H1 (cell line): ENCODE measurements around the gene SLC8B1. TPM values are rescaled to one million over a fixed set of nuclear protein-coding genes. Genes with fewer than 3 reads are reported as not detected.

Experiments used
- CTCF ChIA-PET: fragments of 300-600 bp; sonication (Branson Sonifier 250); formaldehyde crosslinking; loops from one replicate; lab custom pipeline; 2021; ENCODE audit not compliant: partially characterized antibody; lab: Charles Lee
- POLR2A ChIA-PET: fragments of 300-600 bp; sonication (Branson Sonifier 250); formaldehyde crosslinking; loops from one replicate; lab custom pipeline; 2021; ENCODE audit warnings: inconsistent platforms; ENCODE audit not compliant: partially characterized antibody; lab: Charles Lee
- DNase-seq, 2 experiments: peaks; one replicate each; pipeline versions ENCODE4 v3.0.0 to v3.0.0-alpha.2; 2010 to 2022; ENCODE audit warnings: low spot score in 2 of 2, low read depth in 1 of 2, mixed read lengths in 1 of 2
- FAIRE-seq: peaks from 2 replicates; lab custom pipeline; 2011; peaks lifted over from hg19 to GRCh38; lab: Jason Lieb, UNC
- H2AFZ ChIP-seq: 2 replicates; pipeline ENCODE4 v1.8.1; 2012; ENCODE audit warnings: low read length, inconsistent platforms
- H2AK5ac ChIP-seq: 2 replicates; pipeline ENCODE4 v1.6.1; 2013; ENCODE audit warnings: low read depth, low read length
- H2BK120ac ChIP-seq: replicated peaks from 2 replicates; pipeline ENCODE3; 2013; ENCODE audit warnings: low read depth, low read length, inconsistent platforms
- H2BK12ac ChIP-seq: 2 replicates; pipeline ENCODE4 v1.6.1; 2013; ENCODE audit warnings: low read depth, low read length
- H2BK15ac ChIP-seq: 2 replicates; pipeline ENCODE4 v1.6.1; 2013; ENCODE audit warnings: low read length
- H2BK20ac ChIP-seq: 2 replicates; pipeline ENCODE4 v1.6.1; 2013; ENCODE audit warnings: low read length
- H2BK5ac ChIP-seq: 2 replicates; pipeline ENCODE4 v1.6.1; 2013; ENCODE audit warnings: low read depth, low read length
- H3K14ac ChIP-seq: 2 replicates; pipeline ENCODE4 v1.6.1; 2013; ENCODE audit warnings: inconsistent platforms; ENCODE audit not compliant: insufficient read length
- H3K18ac ChIP-seq: 2 replicates; pipeline ENCODE4 v1.6.1; 2013; ENCODE audit warnings: low read length; ENCODE audit errors: extremely low read depth
- H3K23ac ChIP-seq: 2 replicates; pipeline ENCODE4 v1.6.1; 2013; ENCODE audit warnings: inconsistent platforms; ENCODE audit not compliant: insufficient read length
- H3K23me2 ChIP-seq: 2 replicates; pipeline ENCODE4 v1.6.1; 2013; ENCODE audit warnings: low read depth, low read length
- H3K27ac ChIP-seq: 2 replicates; pipeline ENCODE4 v1.6.1; 2011; ENCODE audit warnings: low read depth, low read length, inconsistent platforms
- H3K27me3 ChIP-seq, 4 experiments: replicated peaks in 1 of 4; 1 replicate in 1 of 4; 2 replicates in 3 of 4; pipeline versions ENCODE4 v1.6.1 to v1.8.1; 2011 to 2013; ENCODE audit warnings: low read length in 3 of 4, mild to moderate bottlenecking in 3 of 4, inconsistent platforms in 2 of 4, mixed read lengths in 2 of 4, moderate library complexity in 1 of 4; ENCODE audit not compliant: control insufficient read depth in 3 of 4, insufficient read depth in 3 of 4; ENCODE audit errors: extremely low read depth in 1 of 4
- H3K36me3 ChIP-seq, 4 experiments: 2 replicates each; pipeline versions ENCODE4 v1.6.1 to v1.8.1; 2011 to 2013; ENCODE audit warnings: mild to moderate bottlenecking in 4 of 4, low read length in 3 of 4, moderate library complexity in 2 of 4, control low read depth in 1 of 4, inconsistent platforms in 1 of 4; ENCODE audit not compliant: insufficient read depth in 4 of 4, control insufficient read depth in 2 of 4
- H3K4ac ChIP-seq: replicated peaks from 2 replicates; pipeline ENCODE3; 2013; ENCODE audit warnings: low read length, low read depth, mixed read lengths, inconsistent platforms; ENCODE audit not compliant: insufficient read length
- H3K4me1 ChIP-seq, 4 experiments: replicated peaks in 1 of 4; 1 replicate in 1 of 4; 2 replicates in 3 of 4; pipeline versions ENCODE4 v1.6.1 to v1.8.1; 2011 to 2013; ENCODE audit warnings: low read length in 3 of 4, inconsistent platforms in 2 of 4, mixed read lengths in 1 of 4; ENCODE audit not compliant: insufficient read depth in 4 of 4, control insufficient read depth in 3 of 4
- H3K4me2 ChIP-seq, 2 experiments: 2 replicates each; pipeline versions ENCODE4 v1.6.1 to v1.8.1; 2011 to 2013; ENCODE audit warnings: low read depth in 2 of 2, low read length in 2 of 2, control low read depth in 1 of 2, inconsistent platforms in 1 of 2, mild to moderate bottlenecking in 1 of 2; ENCODE audit not compliant: insufficient read depth in 1 of 2
- H3K4me3 ChIP-seq, 4 experiments: fragments of 200-600, 300-600 bp in 1 of 4; sonication (generic), shearing (Covaris generic), sonication (Bioruptor Twin) in 1 of 4; 2 replicates each; pipeline versions ENCODE4 v1.5.1 to v1.8.1; 2011 to 2016; ENCODE audit warnings: low read length in 4 of 4, low read depth in 3 of 4, control low read depth in 2 of 4, inconsistent platforms in 2 of 4, mild to moderate bottlenecking in 2 of 4, mixed read lengths in 1 of 4, moderate library complexity in 1 of 4; ENCODE audit not compliant: insufficient read depth in 2 of 4; ENCODE audit errors: extremely low read depth in 1 of 4
- H3K56ac ChIP-seq: replicated peaks from 2 replicates; pipeline ENCODE3; 2013; ENCODE audit warnings: low read depth, mild to moderate bottlenecking, mixed read lengths, low read length, inconsistent platforms; ENCODE audit not compliant: insufficient read length
- H3K79me1 ChIP-seq: 2 replicates; pipeline ENCODE4 v1.6.1; 2013; ENCODE audit warnings: low read depth, low read length, control low read depth
- H3K79me2 ChIP-seq, 2 experiments: 2 replicates each; pipeline versions ENCODE4 v1.6.1 to v1.8.1; 2012 to 2013; ENCODE audit warnings: low read length in 2 of 2, mild to moderate bottlenecking in 2 of 2, inconsistent platforms in 1 of 2; ENCODE audit not compliant: insufficient read depth in 2 of 2, control insufficient read depth in 1 of 2
- H3K9ac ChIP-seq, 4 experiments: replicated peaks in 1 of 4; 1 replicate in 1 of 4; 2 replicates in 3 of 4; pipeline versions ENCODE4 v1.6.1 to v1.8.1; 2011 to 2013; ENCODE audit warnings: low read depth in 3 of 4, low read length in 3 of 4, control low read depth in 2 of 4, mild to moderate bottlenecking in 2 of 4, moderate library complexity in 2 of 4, inconsistent platforms in 1 of 4; ENCODE audit errors: extremely low read depth in 1 of 4
- H3K9me3 ChIP-seq, 2 experiments: 2 replicates each; pipeline versions ENCODE4 v1.6.1 to v1.8.1; 2012 to 2013; ENCODE audit warnings: mild to moderate bottlenecking in 2 of 2, moderate library complexity in 2 of 2, control low read depth in 1 of 2, inconsistent platforms in 1 of 2, low read depth in 1 of 2, low read length in 1 of 2, mixed read lengths in 1 of 2; ENCODE audit not compliant: insufficient read depth in 2 of 2
- H4K20me1 ChIP-seq, 2 experiments: replicated peaks in 1 of 2; 2 replicates each; pipeline versions ENCODE3 to v1.8.1; 2011 to 2013; ENCODE audit warnings: inconsistent platforms in 2 of 2, low read length in 2 of 2, mild to moderate bottlenecking in 1 of 2; ENCODE audit not compliant: insufficient read depth in 2 of 2, control insufficient read depth in 1 of 2
- H4K5ac ChIP-seq: 2 replicates; pipeline ENCODE4 v1.6.1; 2013; ENCODE audit warnings: low read length, low read depth, mixed read lengths, inconsistent platforms; ENCODE audit not compliant: insufficient read length
- H4K8ac ChIP-seq: 2 replicates; pipeline ENCODE4 v1.8.0; 2013; ENCODE audit warnings: mild to moderate bottlenecking, moderate library complexity, low read length, inconsistent platforms; ENCODE audit not compliant: insufficient read depth; ENCODE audit errors: extremely low read depth
- H4K91ac ChIP-seq: replicated peaks from 2 replicates; pipeline ENCODE3; 2013; ENCODE audit warnings: low read length, mixed read lengths, inconsistent platforms; ENCODE audit not compliant: insufficient read length
- CEBPB ChIP-seq: IDR thresholded peaks from 2 replicates; pipeline ENCODE4 v1.6.1; 2012; ENCODE audit warnings: low read depth, low read length
- JUND ChIP-seq: IDR thresholded peaks from 2 replicates; pipeline ENCODE4 v1.6.1; 2011; ENCODE audit warnings: mild to moderate bottlenecking, improper control_type of control experiment, low read length
- PHF8 ChIP-seq: fragments of 200-600 bp; sonication (generic); conservative IDR thresholded peaks from 2 replicates; pipeline ENCODE4 v1.7.1; 2012; ENCODE audit warnings: low read depth, mild to moderate bottlenecking, inconsistent platforms, low read length, moderate library complexity
- SP2 ChIP-seq: IDR thresholded peaks from 2 replicates; pipeline ENCODE4 v1.6.1; 2012; ENCODE audit warnings: mild to moderate bottlenecking, low read length, inconsistent platforms
- SRF ChIP-seq: IDR thresholded peaks from 2 replicates; pipeline ENCODE4 v1.6.1; 2011; ENCODE audit warnings: mild to moderate bottlenecking, low read depth, low read length, moderate library complexity
- ZNF274 ChIP-seq: IDR thresholded peaks from 2 replicates; pipeline ENCODE4 v1.7.0; 2012; ENCODE audit warnings: low read length, borderline replicate concordance; ENCODE audit errors: extremely low read depth
- WGBS, 2 experiments: shearing (Covaris generic) in 1 of 2; methylation state at CpG; one replicate each; pipeline versions ENCODE4 v1.1.6 to v1.1.7; 2013 to 2015; ENCODE audit warnings: low lambda C conversion rate in 2 of 2, mixed read lengths in 2 of 2, inconsistent platforms in 1 of 2, low coverage in 1 of 2, missing lambda C conversion rate in 1 of 2; ENCODE audit not compliant: insufficient replicate concordance in 2 of 2, insufficient coverage in 1 of 2, insufficient read length in 1 of 2; ENCODE audit errors: extremely low coverage in 1 of 2, missing lambda C conversion rate in 1 of 2; 5-methylcytosine and 5-hydroxymethylcytosine counted together
- polyA plus RNA-seq, 7 experiments: library from polyadenylated mRNA; depleted of rRNA in 3 of 7; stranded (reverse) in 5 of 7; unstranded in 2 of 7; fragments of >200 nt in 5 of 7; fragments of 200-250 nt in 2 of 7; gene quantifications; 1 replicate in 5 of 7; 2 replicates in 1 of 7; 4 replicates in 1 of 7; pipeline versions ENCODE4 v1.2.1 to v1.2.3, GENCODE V29; 2011 to 2013; ENCODE audit warnings: missing spikeins in 2 of 7, mixed read lengths in 2 of 7
- total RNA-seq: library from RNA; stranded (reverse); fragmentation: NEBNext Ultra II Directional; extraction: Animal tissue kit (Norgen Biotek cat#: 25700); gene quantifications from 2 replicates; pipeline ENCODE4 v1.2.1, GENCODE V29; 2021

SLC8B1 gene
- total and polyA plus RNA-seq, 2 of the 8 experiments (the other 6 are each of a cell fraction or from before 2014, with no cell fraction given) = 11.2 to 19.1 TPM

- no peaks in the 10 kb centered on the region for H3K9me3 ChIP-seq
- H3K4me1 ChIP-seq = peaks cover 0 to 3% (median under 1%) of the 10 kb centered on the region in 4 experiments; a peak in 3 of 7 replicates
- TF ChIP-seq JUND (no peak), ZNF274 (no peak), SRF (no peak), PHF8 (no peak), SP2 (no peak), CEBPB (no peak)
- DNase-seq = no peak
- no peak overlapping the region for H2BK12ac ChIP-seq
- H3K79me2 ChIP-seq = no peaks in the 10 kb centered on the region
- H4K91ac ChIP-seq = no peak overlapping the region
- H3K18ac ChIP-seq = no peak overlapping the region
- no peak overlapping the region for H2BK15ac ChIP-seq
- H3K4me2 ChIP-seq = no peak overlapping the region
- 83% methylated on average over 3 of the region's 3 CpGs; no CpG with 5 or more reads in 1 of the 2 experiments for WGBS, 2 experiments
- no peaks in the 10 kb centered on the region for H4K20me1 ChIP-seq
- no peak overlapping the region for H2BK20ac ChIP-seq
- no peak overlapping the region for H4K8ac ChIP-seq
- no peak overlapping the region for H2AK5ac ChIP-seq
- H3K4me3 ChIP-seq = no peak overlapping the region
- no peak overlapping the region for H3K4ac ChIP-seq
- no peak overlapping the region for H3K27ac ChIP-seq
- H3K56ac ChIP-seq = no peak overlapping the region
- H3K23me2 ChIP-seq = no peaks in the 10 kb centered on the region
- no peaks in the 10 kb centered on the region for H3K36me3 ChIP-seq
- no peak overlapping the region for H2BK5ac ChIP-seq
- no peak for FAIRE-seq
- no peak overlapping the region for H3K23ac ChIP-seq
- no peak overlapping the region for H3K14ac ChIP-seq
- no peaks in the 10 kb centered on the region; a peak in 3 of 7 replicates for H3K27me3 ChIP-seq
- no peak overlapping the region for H4K5ac ChIP-seq
- H3K9ac ChIP-seq = no peak overlapping the region
- H2BK120ac ChIP-seq = no peak overlapping the region
- ChIA-PET POLR2A (interaction anchor here (1.2 kb wide), 1 partner anchor 9 kb away, joined by 4 read pairs; no protein-coding TSS in a partner anchor), CTCF (no interaction called here)
- no peak overlapping the region for H2AFZ ChIP-seq
- H3K79me1 ChIP-seq = no peaks in the 10 kb centered on the region
Observed at GRCh38 chr12:113340061-113340460, 5.2 kb upstream of the SLC8B1 start.
